MM.1S (cell line): ENCODE measurements around the gene SYT13.

Experiments
- DNase-seq: peaks from one replicate; pipeline ENCODE4 v3.0.0-alpha.2; 2015
- H2AFZ ChIP-seq: fragments of 300-600 bp; sonication (generic); 2 replicates; pipeline ENCODE4 v1.6.0; 2016; ENCODE audit warnings: antibody characterized with exemption, low read length
- H3F3A ChIP-seq: fragments of 300-600 bp; sonication (generic); 2 replicates; pipeline ENCODE4 v1.6.1; 2016; ENCODE audit warnings: mild to moderate bottlenecking, antibody characterized with exemption, low read length, moderate library complexity, mixed read lengths; ENCODE audit not compliant: insufficient read depth
- H3K27ac ChIP-seq: fragments of 300-600 bp; sonication (generic); 2 replicates; pipeline ENCODE4 v1.5.1; 2016; ENCODE audit warnings: mild to moderate bottlenecking, low read length
- H3K27me3 ChIP-seq: fragments of 300-600 bp; sonication (generic); replicated peaks from 2 replicates; pipeline ENCODE4 v1.6.0; 2016; ENCODE audit warnings: low read length; ENCODE audit not compliant: insufficient read depth
- H3K36me3 ChIP-seq: fragments of 300-600 bp; sonication (generic); replicated peaks from 2 replicates; pipeline ENCODE4 v1.6.1; 2016; ENCODE audit warnings: mild to moderate bottlenecking, low read length, mixed read lengths; ENCODE audit not compliant: insufficient read depth
- H3K4me1 ChIP-seq: fragments of 300-600 bp; sonication (generic); 2 replicates; pipeline ENCODE4 v1.6.1; 2016; ENCODE audit warnings: low read length, mixed read lengths
- H3K4me2 ChIP-seq: fragments of 300-600 bp; sonication (generic); 2 replicates; pipeline ENCODE4 v1.6.0; 2016; ENCODE audit warnings: low read depth, low read length
- H3K4me3 ChIP-seq: fragments of 300-600 bp; sonication (generic); 2 replicates; pipeline ENCODE4 v1.5.1; 2016; ENCODE audit warnings: low read length, mixed read lengths
- H3K79me2 ChIP-seq: fragments of 300-600 bp; sonication (generic); 2 replicates; pipeline ENCODE4 v1.6.1; 2016; ENCODE audit warnings: mixed run types, low read length, mixed read lengths
- H3K9ac ChIP-seq: fragments of 300-600 bp; sonication (generic); 2 replicates; pipeline ENCODE4 v1.6.1; 2016; ENCODE audit warnings: low read length, mixed read lengths
- H3K9me2 ChIP-seq: fragments of 300-600 bp; sonication (generic); replicated peaks from 2 replicates; pipeline ENCODE4 v1.6.1; 2016; ENCODE audit warnings: mild to moderate bottlenecking, low read length, mixed read lengths; ENCODE audit not compliant: insufficient read depth
- H3K9me3 ChIP-seq: fragments of 300-600 bp; sonication (generic); replicated peaks from 2 replicates; pipeline ENCODE4 v1.6.1; 2016; ENCODE audit warnings: mild to moderate bottlenecking, low read length, mixed read lengths; ENCODE audit not compliant: insufficient read depth
- H4K20me1 ChIP-seq: fragments of 300-600 bp; sonication (generic); 2 replicates; pipeline ENCODE4 v1.6.1; 2016; ENCODE audit warnings: mild to moderate bottlenecking, low read length, moderate library complexity, mixed read lengths; ENCODE audit not compliant: insufficient read depth
- EZH2 ChIP-seq: fragments of 300-600 bp; sonication (generic); optimal IDR thresholded peaks from 2 replicates; pipeline ENCODE3; 2017; ENCODE audit warnings: low read depth, mild to moderate bottlenecking, antibody characterized with exemption, low read length, mixed read lengths
- EZH2phosphoT487 ChIP-seq: fragments of 300-600 bp; sonication (generic); IDR thresholded peaks from 2 replicates; pipeline ENCODE4 v1.6.1; 2018; ENCODE audit warnings: antibody characterized with exemption, low read length
- TF ChIP-seq, protein P1 (sequence below): fragments of 300-600 bp; sonication (generic); IDR thresholded peaks from 2 replicates; pipeline ENCODE4 v1.5.1; 2016; ENCODE audit warnings: antibody characterized with exemption, low read length, mixed read lengths

The SYT13 gene

GRCh38 chr11:45233804-45234170, 52.4 kb downstream of the SYT13 start:
- H3K9me2 ChIP-seq: no peaks in the 10 kb centered on the region
- H3K4me2 ChIP-seq: no peak overlapping the region
- no peaks in the 10 kb centered on the region for H3F3A ChIP-seq
- no peak overlapping the region for H3K4me3 ChIP-seq
- no peaks in the 10 kb centered on the region for H4K20me1 ChIP-seq
- H3K9ac ChIP-seq: no peak overlapping the region
- no peak for TF ChIP-seq EZH2
- TF ChIP-seq, protein P1, sequence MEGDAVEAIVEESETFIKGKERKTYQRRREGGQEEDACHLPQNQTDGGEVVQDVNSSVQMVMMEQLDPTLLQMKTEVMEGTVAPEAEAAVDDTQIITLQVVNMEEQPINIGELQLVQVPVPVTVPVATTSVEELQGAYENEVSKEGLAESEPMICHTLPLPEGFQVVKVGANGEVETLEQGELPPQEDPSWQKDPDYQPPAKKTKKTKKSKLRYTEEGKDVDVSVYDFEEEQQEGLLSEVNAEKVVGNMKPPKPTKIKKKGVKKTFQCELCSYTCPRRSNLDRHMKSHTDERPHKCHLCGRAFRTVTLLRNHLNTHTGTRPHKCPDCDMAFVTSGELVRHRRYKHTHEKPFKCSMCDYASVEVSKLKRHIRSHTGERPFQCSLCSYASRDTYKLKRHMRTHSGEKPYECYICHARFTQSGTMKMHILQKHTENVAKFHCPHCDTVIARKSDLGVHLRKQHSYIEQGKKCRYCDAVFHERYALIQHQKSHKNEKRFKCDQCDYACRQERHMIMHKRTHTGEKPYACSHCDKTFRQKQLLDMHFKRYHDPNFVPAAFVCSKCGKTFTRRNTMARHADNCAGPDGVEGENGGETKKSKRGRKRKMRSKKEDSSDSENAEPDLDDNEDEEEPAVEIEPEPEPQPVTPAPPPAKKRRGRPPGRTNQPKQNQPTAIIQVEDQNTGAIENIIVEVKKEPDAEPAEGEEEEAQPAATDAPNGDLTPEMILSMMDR: no peak
- TF ChIP-seq EZH2phosphoT487: no peak
- H3K27me3 ChIP-seq: no peaks in the 10 kb centered on the region
- H3K4me1 ChIP-seq: no peaks in the 10 kb centered on the region
- H2AFZ ChIP-seq: no peak overlapping the region
- no peak for DNase-seq
- H3K27ac ChIP-seq: no peak overlapping the region
- H3K36me3 ChIP-seq: no peaks in the 10 kb centered on the region
- H3K9me3 ChIP-seq: no peaks in the 10 kb centered on the region
- no peaks in the 10 kb centered on the region for H3K79me2 ChIP-seq

GRCh38 chr11:45233121-45233803, 52.9 kb downstream of the SYT13 start:
- Histone ChIP-seq H2AFZ (no peak overlapping the region), H3F3A (no peaks in the 10 kb centered on the region), H3K27ac (no peak overlapping the region), H3K36me3 (no peaks in the 10 kb centered on the region), H3K9me2 (no peaks in the 10 kb centered on the region), H3K4me1 (no peaks in the 10 kb centered on the region), H4K20me1 (no peaks in the 10 kb centered on the region), H3K9me3 (no peaks in the 10 kb centered on the region), H3K4me2 (no peak overlapping the region), H3K27me3 (no peaks in the 10 kb centered on the region), H3K9ac (no peak overlapping the region), H3K4me3 (no peak overlapping the region), H3K79me2 (no peaks in the 10 kb centered on the region)
- peak; percentile 34 for DNase-seq
- no peak for TF ChIP-seq EZH2
- TF ChIP-seq, protein P1: peak; percentile 83
- no peak for TF ChIP-seq EZH2phosphoT487

- Histone ChIP-seq H3K9ac (no peak overlapping the region), H3K79me2 (no peaks in the 10 kb centered on the region), H3K4me2 (no peak overlapping the region), H3K9me2 (no peaks in the 10 kb centered on the region), H3K9me3 (no peaks in the 10 kb centered on the region), H3K27me3 (no peaks in the 10 kb centered on the region), H4K20me1 (no peaks in the 10 kb centered on the region), H3K36me3 (no peaks in the 10 kb centered on the region), H3K4me1 (no peaks in the 10 kb centered on the region), H3F3A (no peaks in the 10 kb centered on the region), H2AFZ (no peak overlapping the region), H3K27ac (no peak overlapping the region), H3K4me3 (no peak overlapping the region)
- TF ChIP-seq, protein P1: no peak
- TF ChIP-seq EZH2phosphoT487 (no peak), EZH2 (no peak)
- no peak for DNase-seq
Measured at GRCh38 chr11:45232341-45233080, 53.6 kb downstream of the SYT13 start.
